ENCODE measurements around the gene H6PD. TPM values are rescaled to one million over a fixed set of nuclear protein-coding genes. Genes with fewer than 3 reads are reported as not detected.

The H6PD gene
- polyA plus RNA-seq, 1 donor (not counting 4 experiments of a cell fraction or from before 2014, with no cell fraction given) = 3.3 TPM

GRCh38 chr1:9291914-9292360 lies 57.4 kb downstream of the H6PD start:
- dilution Hi-C loops (cut with MboI; ENCODE audit: extremely low pct_ligation_motif_present, low sequenced_read_pairs) = no loop called here
- TF ChIP-seq CTCF (optimal IDR thresholded peaks at IDR 0.05 in 1 of 3, IDR thresholded peaks at IDR 0.05 in 1 of 3, conservative IDR thresholded peaks at IDR 0.05 in 1 of 3; ENCODE audit: extremely low read depth in 1 of 3, insufficient read depth in 2 of 3, low read length in 3 of 3) = no peak
- peak overlapping the region; percentile 40 for H3K4me2 ChIP-seq (ENCODE audit: control insufficient read depth, extremely low read depth, insufficient read depth, low read depth, low read length)
- H4K20me1 ChIP-seq (ENCODE audit: control insufficient read depth, extremely low read depth, insufficient read depth, low read length) = no peaks in the 10 kb centered on the region
- peak overlapping the region in 1 of 3 experiments; percentile 60 for H3K4me3 ChIP-seq (ENCODE audit: control insufficient read depth in 2 of 3, extremely low read depth in 1 of 3, insufficient read depth in 2 of 3, low read depth in 1 of 3, low read length in 3 of 3)
- peaks cover 34% of the 10 kb centered on the region for H3K4me1 ChIP-seq (ENCODE audit: control insufficient read depth, extremely low read depth, insufficient read depth, low read length)
- DNase-seq (ENCODE audit: low read depth, low spot score) (no peak), FAIRE-seq (no peak)
- peaks cover 3% of the 10 kb centered on the region for H3K9me1 ChIP-seq (ENCODE audit: control insufficient read depth, extremely low read depth, insufficient read depth, low read length)
- no peaks in the 10 kb centered on the region for H3K27me3 ChIP-seq (ENCODE audit: control insufficient read depth, extremely low read depth, insufficient read depth, low read length)
- H3K9me3 ChIP-seq (ENCODE audit: control insufficient read depth, low read depth, low read length) = peaks cover 2% of the 10 kb centered on the region
- no peak overlapping the region for H3K27ac ChIP-seq (ENCODE audit: control insufficient read depth, insufficient read depth, low read length)
- peak overlapping the region; percentile 34 for H3K9ac ChIP-seq (ENCODE audit: control insufficient read depth, extremely low read depth, insufficient read depth, low read length)
- H2AFZ ChIP-seq (ENCODE audit: control insufficient read depth, low read length) = no peak overlapping the region
- peaks cover 30% of the 10 kb centered on the region for H3K79me2 ChIP-seq (ENCODE audit: control insufficient read depth, insufficient read depth, low read length)
- H3K36me3 ChIP-seq (ENCODE audit: control insufficient read depth in 2 of 2, extremely low read depth in 1 of 2, insufficient read depth in 2 of 2, low read length in 2 of 2) = peaks cover 2 to 10% of the 10 kb centered on the region in 2 experiments

GRCh38 chr1:9292361-9293240 lies 58.0 kb downstream of the H6PD start, which contains the start of gene SPSB1:
TSS of gene SPSB1 (plus strand) at chr1:9292894. CDS start at chr1:9355892, 62,998 bp downstream.
- H3K36me3 ChIP-seq (ENCODE audit: control insufficient read depth in 2 of 2, extremely low read depth in 1 of 2, insufficient read depth in 2 of 2, low read length in 2 of 2) = peaks cover 2 to 10% of the 10 kb centered on the region in 2 experiments
- peak within 1 kb of the TSS; percentile 63 for H2AFZ ChIP-seq (ENCODE audit: control insufficient read depth, low read length)
- H3K9ac ChIP-seq (ENCODE audit: control insufficient read depth, extremely low read depth, insufficient read depth, low read length) = peak within 1 kb of the TSS; percentile 96
- no peaks in the 10 kb centered on the region for H3K27me3 ChIP-seq (ENCODE audit: control insufficient read depth, extremely low read depth, insufficient read depth, low read length)
- H3K9me1 ChIP-seq (ENCODE audit: control insufficient read depth, extremely low read depth, insufficient read depth, low read length) = peaks cover 3% of the 10 kb centered on the region
- H3K9me3 ChIP-seq (ENCODE audit: control insufficient read depth, low read depth, low read length) = peaks cover 2% of the 10 kb centered on the region
- H3K79me2 ChIP-seq (ENCODE audit: control insufficient read depth, insufficient read depth, low read length) = peaks cover 37% of the 10 kb centered on the region
- peaks cover 34% of the 10 kb centered on the region for H3K4me1 ChIP-seq (ENCODE audit: control insufficient read depth, extremely low read depth, insufficient read depth, low read length)
- H3K4me2 ChIP-seq (ENCODE audit: control insufficient read depth, extremely low read depth, insufficient read depth, low read depth, low read length) = peak within 1 kb of the TSS; percentile 97
- peak within 1 kb of the TSS; percentile 60 to 99 (median 67) for H3K4me3 ChIP-seq (ENCODE audit: control insufficient read depth in 2 of 3, extremely low read depth in 1 of 3, insufficient read depth in 2 of 3, low read depth in 1 of 3, low read length in 3 of 3)
- dilution Hi-C loops (cut with MboI; ENCODE audit: extremely low pct_ligation_motif_present, low sequenced_read_pairs) = no loop called here
- DNase-seq (ENCODE audit: low read depth, low spot score) = no peak
- no peak for FAIRE-seq
- TF ChIP-seq CTCF (optimal IDR thresholded peaks at IDR 0.05 in 1 of 3, IDR thresholded peaks at IDR 0.05 in 1 of 3, conservative IDR thresholded peaks at IDR 0.05 in 1 of 3; ENCODE audit: extremely low read depth in 1 of 3, insufficient read depth in 2 of 3, low read length in 3 of 3) (no peak), EZH2 (IDR thresholded peaks at IDR 0.05; ENCODE audit: low read length) (no peak)
- peak within 1 kb of the TSS; percentile 87 for H3K27ac ChIP-seq (ENCODE audit: control insufficient read depth, insufficient read depth, low read length)
- no peaks in the 10 kb centered on the region for H4K20me1 ChIP-seq (ENCODE audit: control insufficient read depth, extremely low read depth, insufficient read depth, low read length)

All from keratinocyte (primary cell).